Astrocyte of the hippocampus (primary cell): ENCODE measurements around the gene TMEM38B.

Source experiments
- DNase-seq: peaks from one replicate; pipeline ENCODE4 v3.0.0; 2011; ENCODE audit warnings: low read depth, low spot score

TMEM38B gene

GRCh38 chr9:105694190-105694847 is at the start of gene TMEM38B:
TSS of gene TMEM38B (plus strand) at chr9:105694541. CDS start at chr9:105694661, 120 bp downstream.
- peak; percentile 94 for DNase-seq

- no peak for DNase-seq
Measured at GRCh38 chr9:105646879-105647594, 47.3 kb upstream of the TMEM38B start.

- peak; percentile 50 for DNase-seq
Measured at GRCh38 chr9:105647595-105648349, 46.6 kb upstream of the TMEM38B start.

- DNase-seq, result no peak
Measured at GRCh38 chr9:105651806-105652205, 42.5 kb upstream of the TMEM38B start.

- DNase-seq, result peak; percentile 52
Measured at GRCh38 chr9:105656131-105656921, 38.0 kb upstream of the TMEM38B start.

GRCh38 chr9:105658351-105658750 is 36.0 kb upstream of the TMEM38B start:
- no peak for DNase-seq

- no peak for DNase-seq
Measured at GRCh38 chr9:105661011-105661410, 33.3 kb upstream of the TMEM38B start.

GRCh38 chr9:105662184-105663104 is 31.9 kb upstream of the TMEM38B start, which contains the start of gene TAL2:
TSS of gene TAL2 (plus strand) at chr9:105662457. CDS start at chr9:105662497, 40 bp downstream.
- DNase-seq, result no peak

- DNase-seq, result no peak
Measured at GRCh38 chr9:105663914-105664313, 30.4 kb upstream of the TMEM38B start.

GRCh38 chr9:105667867-105668266 is 26.5 kb upstream of the TMEM38B start:
- DNase-seq, result no peak

GRCh38 chr9:105670315-105670714 is 24.0 kb upstream of the TMEM38B start:
- no peak for DNase-seq

GRCh38 chr9:105670775-105671174 is 23.6 kb upstream of the TMEM38B start:
- no peak for DNase-seq

- no peak for DNase-seq
Measured at GRCh38 chr9:105672711-105673234, 21.6 kb upstream of the TMEM38B start.

GRCh38 chr9:105673850-105674387 is 20.4 kb upstream of the TMEM38B start:
- DNase-seq, result no peak

- no peak for DNase-seq
Measured at GRCh38 chr9:105676351-105676923, 17.9 kb upstream of the TMEM38B start.

- DNase-seq, result no peak
Measured at GRCh38 chr9:105678163-105678562, 16.2 kb upstream of the TMEM38B start.

GRCh38 chr9:105678781-105679180 is 15.6 kb upstream of the TMEM38B start:
- no peak for DNase-seq

GRCh38 chr9:105679257-105680022 is 14.9 kb upstream of the TMEM38B start:
- DNase-seq, result no peak

GRCh38 chr9:105681313-105681712 is 13.0 kb upstream of the TMEM38B start:
- no peak for DNase-seq
